GM06990 (cell line): Measurements from ENCODE around the gene ZNRD2.

Experiments used
- DNase-seq: peaks from one replicate; pipeline ENCODE4 v3.0.0-alpha.2; 2011; ENCODE audit not compliant: insufficient read length; ENCODE audit errors: extremely low read depth
- H3K27me3 ChIP-seq: replicated peaks from 2 replicates; pipeline ENCODE4 v1.6.0; 2011; ENCODE audit warnings: low read length; ENCODE audit not compliant: control insufficient read depth, insufficient read depth
- H3K36me3 ChIP-seq: 2 replicates; pipeline ENCODE4 v1.5.1; 2011; ENCODE audit warnings: low read length; ENCODE audit not compliant: control insufficient read depth, insufficient read depth
- H3K4me3 ChIP-seq: replicated peaks from 2 replicates; pipeline ENCODE4 v1.5.1; 2011; ENCODE audit warnings: low read depth, mild to moderate bottlenecking, control low read depth, low read length
- CTCF ChIP-seq: IDR thresholded peaks from 2 replicates; pipeline ENCODE4 v1.5.1; 2011; ENCODE audit warnings: low read length, control low read depth, mild to moderate bottlenecking, inconsistent platforms; ENCODE audit not compliant: insufficient read depth, poor library complexity, severe bottlenecking

Gene ZNRD2

GRCh38 chr11:65558930-65559509 lies 11.3 kb upstream of the ZNRD2 start:
- no peak for DNase-seq

GRCh38 chr11:65559535-65559934 lies 10.7 kb upstream of the ZNRD2 start:
- H3K27me3 ChIP-seq: no peaks in the 10 kb centered on the region; the same call in 1 of the 2 replicates
- TF ChIP-seq CTCF: no peak
- no peak for DNase-seq
- H3K4me3 ChIP-seq: no peak overlapping the region
- H3K36me3 ChIP-seq: no peaks in the 10 kb centered on the region

More at GRCh38 chr11:65558930-65559509, 11.3 kb upstream of the ZNRD2 start:
- Histone ChIP-seq H3K36me3 (no peaks in the 10 kb centered on the region), H3K4me3 (no peak overlapping the region), H3K27me3 (no peaks in the 10 kb centered on the region; the same call in 1 of the 2 replicates)
- no peak for TF ChIP-seq CTCF

- no peak for TF ChIP-seq CTCF
- H3K27me3 ChIP-seq: no peaks in the 10 kb centered on the region; the same call in 1 of the 2 replicates
- no peak overlapping the region for H3K4me3 ChIP-seq
- H3K36me3 ChIP-seq: no peaks in the 10 kb centered on the region
- DNase-seq: no peak
Measured at GRCh38 chr11:65559951-65560537, 10.2 kb upstream of the ZNRD2 start.

- Histone ChIP-seq H3K4me3 (no peak overlapping the region), H3K27me3 (no peaks in the 10 kb centered on the region; the same call in 1 of the 2 replicates), H3K36me3 (no peaks in the 10 kb centered on the region)
- no peak for TF ChIP-seq CTCF
- no peak for DNase-seq
Measured at GRCh38 chr11:65560555-65561418, 9.5 kb upstream of the ZNRD2 start.

- Histone ChIP-seq H3K27me3 (no peaks in the 10 kb centered on the region; the same call in 1 of the 2 replicates), H3K4me3 (no peak overlapping the region), H3K36me3 (no peaks in the 10 kb centered on the region)
- no peak for DNase-seq
- no peak for TF ChIP-seq CTCF
Measured at GRCh38 chr11:65562020-65562419, 8.3 kb upstream of the ZNRD2 start.
